ENCODE data around the gene DTL.

The DTL gene

DNA sequence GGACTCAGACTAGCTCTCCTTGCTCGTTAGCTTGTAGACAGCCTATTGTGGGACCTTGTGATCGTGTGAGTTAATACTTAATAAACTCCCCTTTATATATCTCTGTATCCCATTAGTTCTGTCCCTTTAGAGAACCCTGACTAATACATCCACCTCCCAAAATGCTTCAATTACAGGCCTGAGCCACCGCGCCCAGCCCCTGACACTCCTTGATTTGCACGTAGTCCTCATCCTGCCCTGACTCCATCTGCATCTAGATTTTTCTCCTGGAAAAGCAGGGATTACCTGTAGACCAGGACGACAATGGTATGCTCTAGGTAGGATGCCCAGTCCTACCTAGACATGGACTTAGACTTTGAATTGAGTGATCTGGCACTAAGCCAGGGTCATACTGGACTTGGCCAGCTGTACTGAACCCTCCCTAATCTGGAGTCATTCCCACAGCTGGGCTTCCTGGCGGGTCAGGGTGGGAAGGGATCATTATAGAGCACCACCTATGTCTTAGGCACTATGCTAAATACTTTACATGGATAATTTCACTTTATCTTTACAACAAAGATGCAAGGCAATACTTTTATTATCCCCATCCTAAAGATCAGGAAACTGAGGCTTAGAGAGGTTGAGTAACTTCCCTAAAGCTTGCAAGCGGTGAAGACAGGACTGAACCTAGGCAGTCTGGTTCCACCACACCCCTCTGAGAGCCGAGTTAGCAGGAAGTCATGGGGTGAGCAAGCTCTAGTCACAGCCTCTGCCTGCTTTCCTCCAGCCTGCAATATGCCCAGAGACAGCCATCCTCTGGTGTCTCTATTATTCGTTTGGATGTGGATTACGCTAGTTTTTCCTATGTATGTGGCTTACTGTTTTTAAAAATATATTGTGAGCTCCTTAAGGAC lies 89.4 kb downstream of the DTL start:
- TF ChIP-seq CTCF (IDR thresholded peaks at IDR 0.05; ENCODE audit: insufficient read depth, low read depth, low read length, missing control alignments), result no peak
- no peak overlapping the region for H3K4me3 ChIP-seq (ENCODE audit: low read length)
- peak; percentile 83 for DNase-seq (ENCODE audit: low read depth)

- DNase-seq (ENCODE audit: low read depth), result no peak
- H3K4me3 ChIP-seq (ENCODE audit: low read length), result no peak overlapping the region
- no peak for TF ChIP-seq CTCF (IDR thresholded peaks at IDR 0.05; ENCODE audit: insufficient read depth, low read depth, low read length, missing control alignments)
These were observed 90.1 kb downstream of the DTL start for GRCh38 chr1:212125654-212126053.

GRCh38 chr1:212127221-212127620 lies 91.7 kb downstream of the DTL start:
- no peak for TF ChIP-seq CTCF (IDR thresholded peaks at IDR 0.05; ENCODE audit: insufficient read depth, low read depth, low read length, missing control alignments)
- DNase-seq (ENCODE audit: low read depth), result no peak
- H3K4me3 ChIP-seq (ENCODE audit: low read length), result no peak overlapping the region

DNA sequence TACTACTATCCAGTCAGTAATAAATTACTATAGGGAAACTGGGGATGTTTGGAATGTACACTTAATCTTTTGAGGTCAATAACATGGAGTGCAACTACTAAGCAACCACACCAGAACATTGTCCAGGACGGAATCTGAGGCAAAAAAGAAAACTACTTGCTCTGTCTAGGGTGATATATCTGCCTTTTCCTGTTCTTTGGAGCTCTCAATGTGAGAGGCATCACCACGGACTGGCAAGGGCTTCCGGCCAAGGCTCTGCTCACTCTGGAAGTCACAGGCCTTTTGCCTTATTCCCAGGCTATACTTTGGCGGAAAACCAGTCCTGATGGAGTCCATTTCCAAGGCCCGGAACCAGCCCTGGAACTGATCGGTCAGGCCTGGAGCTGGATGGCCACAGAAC lies 94.2 kb downstream of the DTL start:
- DNase-seq (ENCODE audit: low read depth), result no peak
- H3K4me3 ChIP-seq (ENCODE audit: low read length), result no peak overlapping the region
- TF ChIP-seq CTCF (IDR thresholded peaks at IDR 0.05; ENCODE audit: insufficient read depth, low read depth, low read length, missing control alignments), result no peak

DNA sequence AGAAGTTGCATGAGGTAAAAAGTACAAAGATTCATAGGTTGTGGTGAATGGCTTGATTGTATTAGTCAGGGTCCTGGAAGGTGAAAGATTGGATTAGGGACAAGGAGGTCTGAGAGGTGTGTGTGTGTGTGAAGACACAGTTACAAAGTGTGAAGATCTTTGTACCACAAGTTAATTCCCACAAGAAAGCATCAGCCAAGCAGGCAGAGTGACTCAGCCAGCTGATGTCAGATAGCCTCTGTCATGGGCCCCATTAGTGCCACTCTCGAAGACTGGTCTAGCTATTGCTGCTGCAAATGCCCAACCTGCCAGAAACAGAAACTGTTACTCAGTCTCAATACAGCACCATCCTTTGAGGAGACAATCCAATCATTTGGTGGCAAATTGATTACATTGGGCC lies 96.5 kb downstream of the DTL start:
- peak; percentile 53 for DNase-seq (ENCODE audit: low read depth)
- no peak for TF ChIP-seq CTCF (IDR thresholded peaks at IDR 0.05; ENCODE audit: insufficient read depth, low read depth, low read length, missing control alignments)

GRCh38 chr1:212133319-212133718 lies 97.8 kb downstream of the DTL start:
- DNase-seq (ENCODE audit: low read depth), result no peak
- no peak for TF ChIP-seq CTCF (IDR thresholded peaks at IDR 0.05; ENCODE audit: insufficient read depth, low read depth, low read length, missing control alignments)
- no peak overlapping the region for H3K4me3 ChIP-seq (ENCODE audit: low read length)

More for the DNA sequence above, 96.5 kb downstream of the DTL start:
- H3K4me3 ChIP-seq (ENCODE audit: low read length), result no peak overlapping the region

GRCh38 chr1:212135166-212135565 lies 99.6 kb downstream of the DTL start:
- H3K4me3 ChIP-seq (ENCODE audit: low read length), result no peak overlapping the region
- TF ChIP-seq CTCF (IDR thresholded peaks at IDR 0.05; ENCODE audit: insufficient read depth, low read depth, low read length, missing control alignments), result no peak
- no peak for DNase-seq (ENCODE audit: low read depth)

All from epithelial cell of esophagus (primary cell).